Nephron progenitor cell (in vitro differentiated cells): Measurements from ENCODE around the gene CHSY1.

Source experiments
- DNase-seq: peaks from one replicate; pipeline ENCODE4 v3.0.0; 2021
- H3K27ac Mint-ChIP-seq: 2 replicates; pipeline ENCODE4 v1.8.0; 2021; ENCODE audit warnings: mild to moderate bottlenecking, moderate library complexity, mixed read lengths
- H3K27me3 Mint-ChIP-seq: 2 replicates; pipeline ENCODE4 v1.8.0; 2021; ENCODE audit warnings: mild to moderate bottlenecking, low read depth, mixed read lengths; ENCODE audit not compliant: poor library complexity
- H3K36me3 Mint-ChIP-seq: 2 replicates; pipeline ENCODE4 v1.8.0; 2021; ENCODE audit warnings: low read depth, mixed read lengths
- H3K4me1 Mint-ChIP-seq: 2 replicates; pipeline ENCODE4 v1.8.0; 2021; ENCODE audit warnings: mixed read lengths
- H3K4me3 Mint-ChIP-seq: 2 replicates; pipeline ENCODE4 v1.8.0; 2021; ENCODE audit warnings: mild to moderate bottlenecking, moderate library complexity, mixed read lengths
- H3K9me3 Mint-ChIP-seq: 2 replicates; pipeline ENCODE4 v1.8.0; 2021; ENCODE audit warnings: mild to moderate bottlenecking, moderate library complexity, mixed read lengths
- CTCF ChIP-seq: fragments of 200-600 bp; sonication (generic); IDR thresholded peaks from 2 replicates; pipeline ENCODE4 v1.5.0; 2021; ENCODE audit warnings: antibody characterized with exemption

Gene CHSY1

GRCh38 chr15:101148166-101148880 is 103.5 kb downstream of the CHSY1 start:
- no peak for TF ChIP-seq CTCF
- DNase-seq: no peak

GRCh38 chr15:101147181-101147580 is 104.7 kb downstream of the CHSY1 start:
- no peaks in the 10 kb centered on the region for H3K36me3 Mint-ChIP-seq
- H3K9me3 Mint-ChIP-seq: no peaks in the 10 kb centered on the region
- peaks cover 48% of the 10 kb centered on the region for H3K4me1 Mint-ChIP-seq
- DNase-seq: no peak
- no peak for TF ChIP-seq CTCF
- H3K27me3 Mint-ChIP-seq: peaks cover 4% of the 10 kb centered on the region
- H3K27ac Mint-ChIP-seq: no peak overlapping the region
- no peak overlapping the region for H3K4me3 Mint-ChIP-seq

More at GRCh38 chr15:101148166-101148880, 103.5 kb downstream of the CHSY1 start:
- no peaks in the 10 kb centered on the region for H3K9me3 Mint-ChIP-seq
- H3K36me3 Mint-ChIP-seq: no peaks in the 10 kb centered on the region
- peaks cover 48% of the 10 kb centered on the region for H3K4me1 Mint-ChIP-seq
- H3K27me3 Mint-ChIP-seq: peaks cover 4% of the 10 kb centered on the region
- H3K4me3 Mint-ChIP-seq: no peak overlapping the region
- no peak overlapping the region for H3K27ac Mint-ChIP-seq

- H3K36me3 Mint-ChIP-seq: no peaks in the 10 kb centered on the region
- DNase-seq: no peak
- H3K9me3 Mint-ChIP-seq: no peaks in the 10 kb centered on the region
- H3K27ac Mint-ChIP-seq: no peak overlapping the region
- peaks cover 4% of the 10 kb centered on the region for H3K27me3 Mint-ChIP-seq
- no peak for TF ChIP-seq CTCF
- H3K4me1 Mint-ChIP-seq: peaks cover 48% of the 10 kb centered on the region
- no peak overlapping the region for H3K4me3 Mint-ChIP-seq
Observed at GRCh38 chr15:101146118-101146702, 105.6 kb downstream of the CHSY1 start.

- no peak overlapping the region for H3K4me3 Mint-ChIP-seq
- no peak for TF ChIP-seq CTCF
- no peak for DNase-seq
- H3K36me3 Mint-ChIP-seq: no peaks in the 10 kb centered on the region
- H3K4me1 Mint-ChIP-seq: peaks cover 47% of the 10 kb centered on the region
- H3K27ac Mint-ChIP-seq: no peak overlapping the region
- H3K9me3 Mint-ChIP-seq: no peaks in the 10 kb centered on the region
- H3K27me3 Mint-ChIP-seq: peaks cover under 1% of the 10 kb centered on the region
Observed at GRCh38 chr15:101145362-101145761, 106.5 kb downstream of the CHSY1 start.

- Mint-ChIP-seq H3K27me3 (peaks cover 3% of the 10 kb centered on the region), H3K36me3 (no peaks in the 10 kb centered on the region), H3K27ac (no peak overlapping the region), H3K4me3 (no peak overlapping the region), H3K4me1 (peaks cover 53% of the 10 kb centered on the region), H3K9me3 (no peaks in the 10 kb centered on the region)
- TF ChIP-seq CTCF: no peak
- no peak for DNase-seq
Observed at GRCh38 chr15:101143321-101143720, 108.5 kb downstream of the CHSY1 start.

- Mint-ChIP-seq H3K27me3 (peaks cover 3% of the 10 kb centered on the region), H3K9me3 (no peaks in the 10 kb centered on the region), H3K27ac (no peak overlapping the region), H3K4me1 (peaks cover 50% of the 10 kb centered on the region), H3K4me3 (no peak overlapping the region), H3K36me3 (no peaks in the 10 kb centered on the region)
- TF ChIP-seq CTCF: no peak
- no peak for DNase-seq
Observed at GRCh38 chr15:101142711-101143110, 109.1 kb downstream of the CHSY1 start.
